ENCODE results near the gene CST4. TPM values are rescaled to one million over a fixed set of nuclear protein-coding genes. Genes with fewer than 3 reads are reported as not detected.

The CST4 gene
- total and polyA plus RNA-seq, 10 of the 15 experiments (the other 5 are each of a cell fraction or from before 2014, with no cell fraction given), result not detected

DNA sequence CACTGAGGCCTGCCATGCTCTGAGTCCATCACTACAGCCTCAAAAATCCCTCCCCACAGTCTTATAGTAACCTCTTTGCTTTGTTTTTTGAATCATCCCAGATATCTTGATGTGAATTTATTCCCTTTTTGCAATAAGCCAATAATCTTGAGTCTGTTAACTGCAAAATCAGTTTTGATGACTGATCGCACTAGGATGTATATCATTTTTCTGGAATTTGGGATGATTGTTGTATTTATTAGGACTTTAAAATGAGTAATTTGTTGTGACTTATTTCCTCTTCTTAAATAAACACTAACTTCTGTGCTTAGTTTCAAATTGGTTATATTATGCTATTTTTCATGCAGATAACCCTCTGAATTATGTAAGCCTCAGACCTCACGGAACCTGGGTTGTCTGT is 5.6 kb downstream of the CST4 start:
- ATAC-seq, result no peak
- ChIA-PET CTCF (interaction anchor here (1.4 kb wide), 1 partner anchor 15 kb away, joined by 3 read pairs; no protein-coding TSS in a partner anchor), RAD21 (ENCODE audit: unreplicated experiment) (no interaction called here), SMC1A (ENCODE audit: uncharacterized antibody, unreplicated experiment) (no interaction called here), POLR2A (no interaction called here)
- H4K20me1 ChIP-seq (ENCODE audit: control insufficient read depth, insufficient read depth), result no peaks in the 10 kb centered on the region
- no TSS peak for BruUV-seq (replicated peaks)
- in situ Hi-C loops (cut with MboI) (no loop called here), intact Hi-C loops (cut with micrococcal nuclease; ENCODE audit: unreplicated experiment) (no loop called here)
- 21% methylated on average over 2 of the region's 2 CpGs for WGBS (ENCODE audit: insufficient coverage, insufficient replicate concordance, low lambda C conversion rate, missing lambda C conversion rate)
- H3K79me2 ChIP-seq (ENCODE audit: control insufficient read depth, insufficient read depth, low read length), result no peaks in the 10 kb centered on the region
- no peaks in the 10 kb centered on the region for H3K4me1 ChIP-seq (ENCODE audit: control insufficient read depth, insufficient read depth, low read length)
- no peak overlapping the region for H3K27ac ChIP-seq (ENCODE audit: control insufficient read depth, insufficient read depth)
- no peaks in the 10 kb centered on the region for H3K27me3 ChIP-seq (replicated peaks in 1 of 2; ENCODE audit: control insufficient read depth in 2 of 2, insufficient read depth in 2 of 2, low read length in 1 of 2)
- no peaks in the 10 kb centered on the region for H3K36me3 ChIP-seq (ENCODE audit: control insufficient read depth in 2 of 2, insufficient read depth in 2 of 2, low read length in 1 of 2)
- no peak for DNase-seq (ENCODE audit: low read depth, low spot score)
- TF ChIP-seq STAT1 (conservative IDR thresholded peaks at IDR 0.05) (no peak), SMC3 (IDR thresholded peaks at IDR 0.05; ENCODE audit: borderline replicate concordance, low read length) (no peak), BACH1 (IDR thresholded peaks at IDR 0.05; ENCODE audit: borderline replicate concordance) (no peak), LARP7 (IDR thresholded peaks at IDR 0.05) (no peak), MEF2A (IDR thresholded peaks at IDR 0.05; ENCODE audit: insufficient read depth, low read depth, low read length) (no peak), ATF7 (IDR thresholded peaks at IDR 0.05; ENCODE audit: low read depth) (no peak), KDM1A (IDR thresholded peaks at IDR 0.05; ENCODE audit: borderline replicate concordance) (no peak), TCF12 (IDR thresholded peaks at IDR 0.05; ENCODE audit: low read depth, low read length) (no peak), CREM (IDR thresholded peaks at IDR 0.05; ENCODE audit: low read depth) (no peak), POLR2A (IDR thresholded peaks at IDR 0.05; ENCODE audit: low read depth, low read length) (no peak), RCOR1 (conservative IDR thresholded peaks at IDR 0.05; ENCODE audit: low read depth, low read length) (no peak), HSF1 (IDR thresholded peaks at IDR 0.05; ENCODE audit: low read depth, low read length) (no peak), RFX5 (IDR thresholded peaks at IDR 0.05; ENCODE audit: low read depth, low read length) (no peak), NKRF (conservative IDR thresholded peaks at IDR 0.05) (no peak), SMARCA5 (IDR thresholded peaks at IDR 0.05) (no peak), MYC (IDR thresholded peaks at IDR 0.05; ENCODE audit: insufficient read depth, insufficient read length, insufficient replicate concordance, low read length, severe bottlenecking) (no peak), ZNF384 (IDR thresholded peaks at IDR 0.05; ENCODE audit: borderline replicate concordance, low read depth, low read length) (no peak)
- TF ChIP-seq, protein P1, sequence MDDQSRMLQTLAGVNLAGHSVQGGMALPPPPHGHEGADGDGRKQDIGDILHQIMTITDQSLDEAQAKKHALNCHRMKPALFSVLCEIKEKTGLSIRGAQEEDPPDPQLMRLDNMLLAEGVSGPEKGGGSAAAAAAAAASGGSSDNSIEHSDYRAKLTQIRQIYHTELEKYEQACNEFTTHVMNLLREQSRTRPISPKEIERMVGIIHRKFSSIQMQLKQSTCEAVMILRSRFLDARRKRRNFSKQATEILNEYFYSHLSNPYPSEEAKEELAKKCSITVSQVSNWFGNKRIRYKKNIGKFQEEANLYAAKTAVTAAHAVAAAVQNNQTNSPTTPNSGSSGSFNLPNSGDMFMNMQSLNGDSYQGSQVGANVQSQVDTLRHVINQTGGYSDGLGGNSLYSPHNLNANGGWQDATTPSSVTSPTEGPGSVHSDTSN (IDR thresholded peaks at IDR 0.05; ENCODE audit: insufficient replicate concordance, low read depth, low read length), result no peak
- H3K4me2 ChIP-seq (ENCODE audit: control insufficient read depth, insufficient read depth), result no peak overlapping the region
- H3K9ac ChIP-seq (ENCODE audit: control insufficient read depth, insufficient read depth, low read length), result no peak overlapping the region
- H2AFZ ChIP-seq (ENCODE audit: control insufficient read depth, low read depth, low read length), result no peak overlapping the region
- no peak for FAIRE-seq
- no peak overlapping the region for H3K4me3 ChIP-seq
- no peaks in the 10 kb centered on the region for H3K9me3 ChIP-seq (replicated peaks; ENCODE audit: control insufficient read depth, insufficient read depth, low read length)

Data from GM12878 (cell line).